ENCODE data around the gene USP9X.

DNA sequence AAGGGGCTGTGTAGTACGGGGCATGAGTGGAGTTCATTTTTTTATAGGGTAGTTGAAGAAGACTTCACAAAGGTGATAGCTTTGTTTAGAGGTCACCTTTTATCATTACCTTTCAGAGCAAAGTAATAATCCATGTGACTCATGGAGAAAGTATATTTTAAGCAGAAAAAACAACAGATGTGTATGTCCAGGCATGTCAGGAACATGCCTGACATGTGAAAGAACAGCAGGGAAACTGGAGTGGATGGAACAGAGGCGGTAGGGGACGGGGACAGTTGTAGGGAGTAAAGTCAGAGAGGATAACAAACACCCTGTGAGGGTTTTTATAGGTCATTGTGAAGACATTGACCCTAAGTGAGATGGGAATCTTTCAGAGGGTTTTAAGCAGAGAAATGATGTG, 107.6 kb downstream of the USP9X start:
- TF ChIP-seq, protein P1, sequence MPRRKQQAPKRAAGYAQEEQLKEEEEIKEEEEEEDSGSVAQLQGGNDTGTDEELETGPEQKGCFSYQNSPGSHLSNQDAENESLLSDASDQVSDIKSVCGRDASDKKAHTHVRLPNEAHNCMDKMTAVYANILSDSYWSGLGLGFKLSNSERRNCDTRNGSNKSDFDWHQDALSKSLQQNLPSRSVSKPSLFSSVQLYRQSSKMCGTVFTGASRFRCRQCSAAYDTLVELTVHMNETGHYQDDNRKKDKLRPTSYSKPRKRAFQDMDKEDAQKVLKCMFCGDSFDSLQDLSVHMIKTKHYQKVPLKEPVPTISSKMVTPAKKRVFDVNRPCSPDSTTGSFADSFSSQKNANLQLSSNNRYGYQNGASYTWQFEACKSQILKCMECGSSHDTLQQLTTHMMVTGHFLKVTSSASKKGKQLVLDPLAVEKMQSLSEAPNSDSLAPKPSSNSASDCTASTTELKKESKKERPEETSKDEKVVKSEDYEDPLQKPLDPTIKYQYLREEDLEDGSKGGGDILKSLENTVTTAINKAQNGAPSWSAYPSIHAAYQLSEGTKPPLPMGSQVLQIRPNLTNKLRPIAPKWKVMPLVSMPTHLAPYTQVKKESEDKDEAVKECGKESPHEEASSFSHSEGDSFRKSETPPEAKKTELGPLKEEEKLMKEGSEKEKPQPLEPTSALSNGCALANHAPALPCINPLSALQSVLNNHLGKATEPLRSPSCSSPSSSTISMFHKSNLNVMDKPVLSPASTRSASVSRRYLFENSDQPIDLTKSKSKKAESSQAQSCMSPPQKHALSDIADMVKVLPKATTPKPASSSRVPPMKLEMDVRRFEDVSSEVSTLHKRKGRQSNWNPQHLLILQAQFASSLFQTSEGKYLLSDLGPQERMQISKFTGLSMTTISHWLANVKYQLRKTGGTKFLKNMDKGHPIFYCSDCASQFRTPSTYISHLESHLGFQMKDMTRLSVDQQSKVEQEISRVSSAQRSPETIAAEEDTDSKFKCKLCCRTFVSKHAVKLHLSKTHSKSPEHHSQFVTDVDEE (CRISPR knock-in tag; IDR thresholded peaks at IDR 0.05): no peak
- TF ChIP-seq ZFP30 (CRISPR knock-in tag; IDR thresholded peaks at IDR 0.05): no peak
- no peak for TF ChIP-seq ESRRG (CRISPR knock-in tag; IDR thresholded peaks at IDR 0.05)
- TF ChIP-seq, protein P2, sequence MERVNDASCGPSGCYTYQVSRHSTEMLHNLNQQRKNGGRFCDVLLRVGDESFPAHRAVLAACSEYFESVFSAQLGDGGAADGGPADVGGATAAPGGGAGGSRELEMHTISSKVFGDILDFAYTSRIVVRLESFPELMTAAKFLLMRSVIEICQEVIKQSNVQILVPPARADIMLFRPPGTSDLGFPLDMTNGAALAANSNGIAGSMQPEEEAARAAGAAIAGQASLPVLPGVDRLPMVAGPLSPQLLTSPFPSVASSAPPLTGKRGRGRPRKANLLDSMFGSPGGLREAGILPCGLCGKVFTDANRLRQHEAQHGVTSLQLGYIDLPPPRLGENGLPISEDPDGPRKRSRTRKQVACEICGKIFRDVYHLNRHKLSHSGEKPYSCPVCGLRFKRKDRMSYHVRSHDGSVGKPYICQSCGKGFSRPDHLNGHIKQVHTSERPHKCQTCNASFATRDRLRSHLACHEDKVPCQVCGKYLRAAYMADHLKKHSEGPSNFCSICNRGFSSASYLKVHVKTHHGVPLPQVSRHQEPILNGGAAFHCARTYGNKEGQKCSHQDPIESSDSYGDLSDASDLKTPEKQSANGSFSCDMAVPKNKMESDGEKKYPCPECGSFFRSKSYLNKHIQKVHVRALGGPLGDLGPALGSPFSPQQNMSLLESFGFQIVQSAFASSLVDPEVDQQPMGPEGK (CRISPR knock-in tag; IDR thresholded peaks at IDR 0.05; ENCODE audit: borderline replicate concordance): no peak
- TF ChIP-seq, protein P3, sequence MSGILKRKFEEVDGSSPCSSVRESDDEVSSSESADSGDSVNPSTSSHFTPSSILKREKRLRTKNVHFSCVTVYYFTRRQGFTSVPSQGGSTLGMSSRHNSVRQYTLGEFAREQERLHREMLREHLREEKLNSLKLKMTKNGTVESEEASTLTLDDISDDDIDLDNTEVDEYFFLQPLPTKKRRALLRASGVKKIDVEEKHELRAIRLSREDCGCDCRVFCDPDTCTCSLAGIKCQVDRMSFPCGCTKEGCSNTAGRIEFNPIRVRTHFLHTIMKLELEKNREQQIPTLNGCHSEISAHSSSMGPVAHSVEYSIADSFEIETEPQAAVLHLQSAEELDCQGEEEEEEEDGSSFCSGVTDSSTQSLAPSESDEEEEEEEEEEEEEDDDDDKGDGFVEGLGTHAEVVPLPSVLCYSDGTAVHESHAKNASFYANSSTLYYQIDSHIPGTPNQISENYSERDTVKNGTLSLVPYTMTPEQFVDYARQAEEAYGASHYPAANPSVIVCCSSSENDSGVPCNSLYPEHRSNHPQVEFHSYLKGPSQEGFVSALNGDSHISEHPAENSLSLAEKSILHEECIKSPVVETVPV (CRISPR knock-in tag; IDR thresholded peaks at IDR 0.05): no peak
- TF ChIP-seq GLIS3 (CRISPR knock-in tag; IDR thresholded peaks at IDR 0.05): no peak
- no peak for TF ChIP-seq ZFP3 (CRISPR knock-in tag; IDR thresholded peaks at IDR 0.05)
- no peak for TF ChIP-seq ISL1 (CRISPR knock-in tag; IDR thresholded peaks at IDR 0.05)
- TF ChIP-seq, protein P4, sequence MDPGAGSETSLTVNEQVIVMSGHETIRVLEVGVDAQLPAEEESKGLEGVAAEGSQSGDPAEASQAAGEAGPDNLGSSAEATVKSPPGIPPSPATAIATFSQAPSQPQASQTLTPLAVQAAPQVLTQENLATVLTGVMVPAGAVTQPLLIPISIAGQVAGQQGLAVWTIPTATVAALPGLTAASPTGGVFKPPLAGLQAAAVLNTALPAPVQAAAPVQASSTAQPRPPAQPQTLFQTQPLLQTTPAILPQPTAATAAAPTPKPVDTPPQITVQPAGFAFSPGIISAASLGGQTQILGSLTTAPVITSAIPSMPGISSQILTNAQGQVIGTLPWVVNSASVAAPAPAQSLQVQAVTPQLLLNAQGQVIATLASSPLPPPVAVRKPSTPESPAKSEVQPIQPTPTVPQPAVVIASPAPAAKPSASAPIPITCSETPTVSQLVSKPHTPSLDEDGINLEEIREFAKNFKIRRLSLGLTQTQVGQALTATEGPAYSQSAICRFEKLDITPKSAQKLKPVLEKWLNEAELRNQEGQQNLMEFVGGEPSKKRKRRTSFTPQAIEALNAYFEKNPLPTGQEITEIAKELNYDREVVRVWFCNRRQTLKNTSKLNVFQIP (CRISPR knock-in tag; IDR thresholded peaks at IDR 0.05; ENCODE audit: borderline replicate concordance, low read depth): no peak
- TF ChIP-seq ZNF565 (CRISPR knock-in tag; conservative IDR thresholded peaks at IDR 0.05; ENCODE audit: low read depth): no peak
- TF ChIP-seq TOX (CRISPR knock-in tag; IDR thresholded peaks at IDR 0.05; ENCODE audit: borderline replicate concordance): no peak
- TF ChIP-seq ARNTL (CRISPR knock-in tag; IDR thresholded peaks at IDR 0.05; ENCODE audit: borderline replicate concordance, low read depth): no peak

Data from SK-N-SH treated with all-trans-retinoic acid at 6 μM for 48 hours (cell line).